ENCODE results near the gene MRPL44.

The MRPL44 gene

DNA sequence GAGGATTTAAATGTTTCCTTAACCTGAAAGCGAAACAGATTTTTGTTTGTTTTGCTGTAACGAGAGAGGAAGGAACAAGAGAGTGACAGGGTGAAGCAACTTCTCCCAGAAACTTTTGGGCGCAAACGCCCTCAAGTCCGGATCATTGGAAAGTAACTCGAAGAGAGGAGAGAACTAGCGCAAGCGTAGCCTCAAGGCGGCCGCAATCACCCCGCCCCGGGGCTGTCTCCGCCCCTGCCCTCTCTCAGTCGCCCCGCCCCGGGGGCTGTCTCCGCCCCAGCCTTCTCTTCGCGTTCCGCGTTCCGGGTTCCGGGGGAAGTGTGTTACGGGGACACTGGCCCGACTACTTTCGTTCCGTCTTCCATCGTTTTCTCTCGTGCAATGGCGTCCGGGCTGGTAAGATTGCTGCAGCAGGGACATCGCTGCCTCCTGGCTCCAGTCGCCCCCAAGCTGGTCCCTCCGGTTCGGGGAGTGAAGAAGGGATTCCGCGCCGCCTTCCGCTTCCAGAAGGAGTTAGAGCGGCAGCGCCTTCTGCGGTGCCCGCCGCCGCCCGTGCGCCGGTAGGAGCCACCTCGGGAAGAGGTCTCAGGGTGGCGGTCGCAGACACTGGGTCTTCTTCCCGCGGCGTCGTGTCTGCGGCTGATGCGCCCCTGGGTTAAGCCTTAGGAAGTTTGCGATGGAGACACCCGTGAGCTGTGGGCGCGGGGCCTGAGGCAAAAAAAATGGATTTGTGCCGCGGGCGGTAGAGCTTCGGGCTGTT, at the start of gene MRPL44:
Gene MRPL44, plus strand, starts transcription at position 372 of the 760 bp plus-strand sequence. Its CDS starts 10 bp downstream, at position 382.
- H3K9me3 Mint-ChIP-seq = no peaks in the 10 kb centered on the region
- DNase-seq (ENCODE audit: low spot score in 2 of 2) = peak; percentile 98 to 99
- ATAC-seq = peak; percentile 99
- H3K27ac Mint-ChIP-seq = peak within 1 kb of the TSS; percentile 97
- peaks cover 42% of the 10 kb centered on the region for H3K4me1 Mint-ChIP-seq
- H3K36me3 Mint-ChIP-seq = peaks cover 40% of the 10 kb centered on the region
- H3K4me3 Mint-ChIP-seq = peak within 1 kb of the TSS; percentile 94

DNA sequence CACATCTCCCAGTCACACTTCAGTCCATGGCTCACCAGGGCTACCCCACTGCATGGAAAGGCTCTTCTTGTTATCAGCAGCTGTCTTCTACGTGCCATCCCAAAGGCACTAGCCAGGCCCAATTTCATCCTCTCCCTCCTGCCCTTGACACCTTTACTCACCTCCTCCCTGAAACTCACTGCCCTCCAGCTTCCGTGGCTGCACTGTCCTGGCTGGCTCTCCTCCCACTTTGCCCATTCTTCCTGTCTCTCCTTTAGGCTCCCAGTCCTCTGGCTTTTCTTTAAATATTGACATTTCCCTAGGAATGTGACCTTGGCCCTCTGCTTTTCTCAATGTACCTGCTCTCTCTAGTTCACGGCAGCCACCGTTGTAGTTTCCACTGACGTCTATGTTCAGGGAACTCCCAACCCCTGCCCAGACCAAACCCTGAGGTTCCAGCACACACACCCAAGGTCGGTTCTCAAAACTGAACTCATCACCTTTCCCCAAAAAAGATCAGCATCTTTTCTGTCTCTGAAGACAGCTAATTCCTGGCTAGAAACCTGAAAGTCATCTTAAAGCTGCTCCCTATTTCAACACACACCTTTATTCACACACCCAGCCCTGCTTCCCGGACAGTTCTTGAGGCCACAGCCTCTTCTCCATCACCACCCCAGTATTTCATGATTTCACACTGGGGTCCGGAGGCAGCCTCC, 48.8 kb upstream of the MRPL44 start:
- DNase-seq (ENCODE audit: low spot score in 2 of 2) (no peak), ATAC-seq (no peak)
- Mint-ChIP-seq H3K9me3 (no peaks in the 10 kb centered on the region), H3K36me3 (peaks cover 49% of the 10 kb centered on the region), H3K4me1 (peaks cover 19% of the 10 kb centered on the region), H3K4me3 (no peak overlapping the region), H3K27ac (peak overlapping the region; percentile 14)

DNA sequence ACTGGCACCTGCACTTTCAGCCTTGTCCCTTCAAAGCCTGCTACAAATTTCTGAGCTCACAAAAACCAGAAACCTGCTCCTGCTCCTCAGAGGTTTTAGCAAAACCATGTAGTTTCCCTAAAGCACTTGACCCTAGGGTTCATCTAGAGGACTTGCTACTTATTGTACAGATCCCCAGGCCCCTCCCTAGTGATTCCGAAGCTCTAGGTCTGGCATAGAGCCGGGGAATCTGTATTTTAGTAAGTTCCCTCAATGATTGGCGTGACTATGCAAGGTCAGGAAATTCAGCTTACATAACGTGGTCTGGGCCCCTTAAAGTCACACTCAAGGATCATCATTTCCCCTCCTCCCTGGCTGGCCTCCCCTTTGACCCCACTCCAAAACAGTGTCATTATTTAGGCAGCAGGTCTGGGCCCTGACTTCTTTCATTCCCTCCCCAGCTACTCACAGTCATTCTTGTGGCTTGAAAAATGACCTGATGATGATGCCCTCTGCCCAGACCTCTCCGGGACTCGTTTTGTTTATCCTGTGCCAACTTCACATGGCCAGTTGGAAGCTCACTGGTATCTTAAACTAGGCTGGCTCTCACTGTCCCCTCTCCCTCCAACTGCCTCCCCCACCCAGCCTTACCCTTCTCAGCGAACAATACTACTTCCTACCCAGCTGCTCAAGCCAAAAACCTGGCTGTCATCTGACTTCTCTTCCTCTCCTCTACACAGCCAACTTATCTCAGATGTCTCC, 48.1 kb upstream of the MRPL44 start:
- no peak overlapping the region for H3K4me3 Mint-ChIP-seq
- ATAC-seq = no peak
- H3K27ac Mint-ChIP-seq = peak overlapping the region; percentile 33

DNA sequence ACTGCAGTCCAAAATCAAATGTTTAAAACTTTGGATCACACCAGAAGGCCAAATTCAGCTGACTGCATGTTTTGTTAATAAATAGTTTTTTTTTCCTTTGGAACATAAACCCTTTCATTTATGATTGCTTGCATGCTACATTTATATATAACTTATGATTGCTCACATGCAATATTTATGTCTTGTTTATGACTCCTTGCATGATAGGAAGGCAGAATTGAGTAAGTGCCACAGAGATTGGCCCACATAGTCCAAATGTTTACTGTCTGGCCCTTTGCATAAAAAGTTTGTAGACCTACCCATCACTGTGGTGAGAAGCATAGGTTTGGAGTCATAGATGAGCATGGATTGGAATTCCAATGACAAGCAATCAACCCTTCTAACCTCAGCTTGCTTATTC, 42.9 kb upstream of the MRPL44 start:
- ATAC-seq (no peak), DNase-seq (ENCODE audit: low spot score in 2 of 2) (no peak)
- peaks cover 52% of the 10 kb centered on the region for H3K36me3 Mint-ChIP-seq
- H3K27ac Mint-ChIP-seq = no peak overlapping the region
- H3K9me3 Mint-ChIP-seq = no peaks in the 10 kb centered on the region
- H3K4me1 Mint-ChIP-seq = peaks cover 6% of the 10 kb centered on the region
- H3K4me3 Mint-ChIP-seq = no peak overlapping the region

More for the DNA sequence above, 48.1 kb upstream of the MRPL44 start:
- Mint-ChIP-seq H3K4me1 (peaks cover 19% of the 10 kb centered on the region), H3K36me3 (peaks cover 42% of the 10 kb centered on the region), H3K9me3 (no peaks in the 10 kb centered on the region)
- no peak for DNase-seq (ENCODE audit: low spot score in 2 of 2)

DNA sequence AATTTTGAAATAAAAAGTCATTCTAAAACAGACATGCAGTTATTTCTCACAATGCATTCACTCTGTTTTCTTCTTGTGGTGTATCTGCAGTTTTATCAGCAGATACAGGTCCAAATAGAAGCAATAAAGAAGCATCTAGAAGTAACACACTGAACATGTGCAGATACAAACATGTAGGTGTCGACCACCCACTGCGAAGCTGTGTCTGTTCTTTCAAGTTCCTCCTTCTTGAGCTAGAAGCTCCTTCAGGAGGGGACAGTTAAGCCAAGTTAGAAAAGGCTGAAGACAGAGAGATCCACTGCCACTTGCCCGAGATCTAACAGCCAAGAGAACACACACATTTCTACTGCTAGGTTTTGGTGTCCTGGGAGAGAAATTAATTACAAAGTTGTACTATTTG, 42.2 kb upstream of the MRPL44 start:
- Mint-ChIP-seq H3K4me3 (no peak overlapping the region), H3K36me3 (peaks cover 50% of the 10 kb centered on the region), H3K4me1 (peaks cover 5% of the 10 kb centered on the region), H3K9me3 (no peaks in the 10 kb centered on the region), H3K27ac (peak overlapping the region; percentile 39)
- ATAC-seq = no peak
- no peak for DNase-seq (ENCODE audit: low spot score in 2 of 2)

DNA sequence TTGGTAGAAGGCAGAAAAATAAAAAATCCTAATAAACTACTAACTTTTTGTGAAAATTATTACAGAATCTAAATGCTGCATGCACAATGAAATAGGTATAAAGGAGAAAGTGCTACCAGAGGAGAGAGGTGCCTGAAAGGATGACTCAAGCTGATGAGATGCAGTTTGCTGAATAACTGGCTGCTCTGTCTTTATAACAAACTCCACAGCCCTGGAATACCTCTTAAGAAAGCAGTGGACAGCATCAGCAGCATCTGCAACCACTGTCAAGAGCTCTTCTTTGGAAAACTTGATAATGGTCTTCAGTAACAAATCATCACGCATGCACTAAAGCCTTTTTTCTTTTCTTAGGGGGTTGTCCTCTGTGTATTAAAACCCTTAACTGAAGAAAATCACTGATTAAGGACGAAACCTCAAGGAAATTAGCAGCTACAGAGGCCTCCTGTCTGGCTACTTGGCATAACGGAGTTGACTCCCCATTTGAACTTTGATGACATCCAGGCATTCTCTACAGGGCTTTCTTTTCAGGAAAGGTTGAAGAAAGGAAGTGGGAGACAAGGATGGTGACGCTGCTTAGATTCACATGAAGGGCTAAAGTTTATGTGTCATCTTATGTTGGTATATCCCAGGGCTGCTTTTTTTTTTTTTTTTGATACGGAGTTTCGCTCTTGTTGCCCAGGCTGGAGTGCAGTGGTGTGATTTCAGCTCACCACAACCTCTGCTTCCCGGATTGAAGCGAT, 40.9 kb upstream of the MRPL44 start:
- peaks cover 16% of the 10 kb centered on the region for H3K4me1 Mint-ChIP-seq
- no peak overlapping the region for H3K27ac Mint-ChIP-seq
- no peak overlapping the region for H3K4me3 Mint-ChIP-seq
- ATAC-seq (no peak), DNase-seq (ENCODE audit: low spot score in 2 of 2) (no peak)
- H3K36me3 Mint-ChIP-seq = peaks cover 37% of the 10 kb centered on the region
- H3K9me3 Mint-ChIP-seq = no peaks in the 10 kb centered on the region

DNA sequence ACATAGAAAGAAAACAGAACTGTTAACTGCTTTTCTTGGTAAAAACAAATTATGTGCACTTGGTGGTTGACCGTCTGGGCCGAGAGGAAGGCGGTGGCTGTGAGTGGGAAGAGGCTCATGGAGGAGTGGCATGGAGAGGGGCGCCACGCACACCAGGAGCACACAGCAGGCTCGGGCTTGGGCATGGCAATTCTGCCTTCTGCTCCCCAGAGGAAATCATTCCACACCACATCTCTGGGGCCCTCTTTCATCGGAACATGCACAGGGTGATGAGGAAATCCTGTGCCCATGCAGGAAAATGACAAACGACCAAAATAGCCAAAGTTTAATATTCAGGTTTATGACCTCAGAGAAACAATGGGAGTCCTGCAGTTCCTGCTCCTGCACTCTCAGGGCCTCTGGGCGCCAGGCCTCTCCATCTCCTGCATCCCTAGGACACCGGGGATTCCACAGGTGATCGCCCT, 38.6 kb upstream of the MRPL44 start:
- Mint-ChIP-seq H3K4me3 (no peak overlapping the region), H3K36me3 (peaks cover 23% of the 10 kb centered on the region), H3K4me1 (peaks cover 32% of the 10 kb centered on the region), H3K27ac (peak overlapping the region; percentile 60), H3K9me3 (no peaks in the 10 kb centered on the region)
- no peak for DNase-seq (ENCODE audit: low spot score in 2 of 2)
- ATAC-seq = no peak

DNA sequence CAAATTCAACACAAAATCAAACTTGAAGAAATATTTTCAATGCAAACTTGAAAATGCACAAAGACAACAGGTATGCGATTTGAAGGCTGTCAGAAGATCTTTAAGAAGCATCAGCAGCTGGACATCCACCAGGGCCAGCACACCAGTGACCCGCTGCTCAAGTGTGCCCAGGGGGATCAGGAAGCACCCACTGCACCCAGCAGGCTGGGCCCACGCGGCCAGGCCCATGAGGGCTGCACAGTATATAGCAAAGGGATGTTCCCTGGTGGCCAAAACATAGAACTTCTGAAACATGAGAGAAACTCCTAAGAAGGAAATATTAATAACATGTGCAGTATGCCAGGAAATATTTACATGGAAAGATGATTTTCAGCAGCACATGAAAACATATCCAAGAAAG, 37.2 kb upstream of the MRPL44 start:
- Mint-ChIP-seq H3K4me1 (peaks cover 32% of the 10 kb centered on the region), H3K9me3 (no peaks in the 10 kb centered on the region), H3K27ac (no peak overlapping the region), H3K4me3 (no peak overlapping the region), H3K36me3 (peaks cover 23% of the 10 kb centered on the region)
- DNase-seq (ENCODE audit: low spot score in 2 of 2) (no peak), ATAC-seq (no peak)

DNA sequence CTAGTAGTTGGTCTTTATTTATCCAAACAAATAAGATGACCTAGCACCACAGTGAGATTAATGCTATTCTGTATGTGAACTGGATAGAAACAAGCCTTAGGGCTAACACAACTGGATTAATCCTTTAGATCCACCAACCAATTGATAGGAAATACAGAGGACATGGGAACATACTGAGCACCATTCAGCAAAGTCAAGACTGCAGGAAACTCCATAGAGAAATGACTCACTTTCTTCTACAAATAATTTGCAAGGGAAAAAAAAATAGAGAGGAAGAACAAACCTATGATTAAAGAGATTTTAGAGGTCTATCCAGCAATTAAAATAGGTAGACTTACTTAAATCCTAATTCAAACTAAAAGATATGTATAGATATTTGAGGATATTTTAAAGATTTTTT, 36.1 kb upstream of the MRPL44 start:
- no peak overlapping the region for H3K4me3 Mint-ChIP-seq
- peaks cover 17% of the 10 kb centered on the region for H3K36me3 Mint-ChIP-seq
- ATAC-seq = no peak
- H3K27ac Mint-ChIP-seq = no peak overlapping the region
- H3K4me1 Mint-ChIP-seq = peaks cover 40% of the 10 kb centered on the region
- DNase-seq (ENCODE audit: low spot score in 2 of 2) = no peak
- no peaks in the 10 kb centered on the region for H3K9me3 Mint-ChIP-seq

DNA sequence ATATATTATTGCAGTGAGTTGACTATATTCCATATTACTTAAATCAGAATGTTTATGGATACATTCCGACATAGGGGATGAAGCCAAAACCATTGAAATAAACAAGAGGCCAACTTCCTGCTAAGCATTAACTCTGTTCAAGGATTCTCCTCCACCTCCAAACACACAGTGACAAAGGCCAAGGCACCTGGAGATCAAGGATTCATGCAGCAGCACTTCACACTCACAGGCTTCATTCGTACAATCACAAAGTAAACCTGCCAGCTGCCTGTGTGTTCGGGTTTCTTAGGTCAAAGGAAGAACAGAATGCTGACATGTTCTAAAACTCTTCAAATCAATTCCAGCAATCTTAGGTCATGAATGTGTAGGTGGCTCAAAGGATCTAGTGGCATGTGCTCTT, 35.0 kb upstream of the MRPL44 start:
- no peak overlapping the region for H3K27ac Mint-ChIP-seq
- H3K4me1 Mint-ChIP-seq = peaks cover 40% of the 10 kb centered on the region
- peaks cover 6% of the 10 kb centered on the region for H3K36me3 Mint-ChIP-seq
- no peaks in the 10 kb centered on the region for H3K9me3 Mint-ChIP-seq
- no peak for DNase-seq (ENCODE audit: low spot score in 2 of 2)
- no peak for ATAC-seq
- no peak overlapping the region for H3K4me3 Mint-ChIP-seq

DNA sequence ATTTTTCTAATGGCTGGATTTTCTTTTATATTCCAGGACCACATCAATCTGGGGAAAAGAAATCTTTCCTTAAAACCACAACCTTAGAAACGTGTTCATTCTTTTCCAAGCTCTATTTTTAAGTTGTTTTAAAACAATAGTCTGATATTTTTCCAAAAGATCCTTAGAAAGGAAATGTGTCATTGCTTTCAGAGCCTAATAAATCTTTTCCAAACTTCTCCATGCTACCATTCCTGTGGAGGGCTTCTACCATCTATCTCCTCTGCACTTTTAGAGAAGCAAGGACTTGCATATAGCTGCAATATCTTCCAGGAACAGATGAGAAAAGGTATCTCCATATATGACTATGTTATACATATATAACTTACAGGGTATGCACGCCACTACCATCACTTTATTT, 33.3 kb upstream of the MRPL44 start:
- H3K36me3 Mint-ChIP-seq = no peaks in the 10 kb centered on the region
- H3K4me1 Mint-ChIP-seq = peaks cover 45% of the 10 kb centered on the region
- ATAC-seq (no peak), DNase-seq (ENCODE audit: low spot score in 2 of 2) (no peak)
- H3K9me3 Mint-ChIP-seq = no peaks in the 10 kb centered on the region
- no peak overlapping the region for H3K4me3 Mint-ChIP-seq
- H3K27ac Mint-ChIP-seq = no peak overlapping the region

DNA sequence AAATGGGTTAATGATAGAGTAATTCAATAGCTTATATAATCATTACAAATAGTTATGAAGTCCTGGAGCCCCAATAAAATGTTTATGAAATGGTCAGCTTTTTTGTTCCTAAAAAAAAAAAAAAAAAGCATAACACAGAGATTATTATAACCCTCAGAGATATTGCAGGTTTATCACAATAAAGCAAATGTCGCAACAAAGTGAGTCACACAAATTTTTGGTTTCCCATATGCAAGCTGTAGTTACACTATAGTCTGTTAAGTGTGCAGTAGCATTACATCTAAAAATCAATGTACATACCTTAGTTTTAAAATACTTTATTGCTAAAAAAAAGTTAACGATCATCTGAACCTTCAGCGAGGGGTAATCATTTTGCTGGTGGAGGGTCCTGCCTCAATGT, 32.2 kb upstream of the MRPL44 start:
- no peak overlapping the region for H3K4me3 Mint-ChIP-seq
- no peak for ATAC-seq
- DNase-seq (ENCODE audit: low spot score in 2 of 2) = no peak
- no peak overlapping the region for H3K27ac Mint-ChIP-seq
- no peaks in the 10 kb centered on the region for H3K9me3 Mint-ChIP-seq
- peaks cover 6% of the 10 kb centered on the region for H3K36me3 Mint-ChIP-seq
- peaks cover 51% of the 10 kb centered on the region for H3K4me1 Mint-ChIP-seq

DNA sequence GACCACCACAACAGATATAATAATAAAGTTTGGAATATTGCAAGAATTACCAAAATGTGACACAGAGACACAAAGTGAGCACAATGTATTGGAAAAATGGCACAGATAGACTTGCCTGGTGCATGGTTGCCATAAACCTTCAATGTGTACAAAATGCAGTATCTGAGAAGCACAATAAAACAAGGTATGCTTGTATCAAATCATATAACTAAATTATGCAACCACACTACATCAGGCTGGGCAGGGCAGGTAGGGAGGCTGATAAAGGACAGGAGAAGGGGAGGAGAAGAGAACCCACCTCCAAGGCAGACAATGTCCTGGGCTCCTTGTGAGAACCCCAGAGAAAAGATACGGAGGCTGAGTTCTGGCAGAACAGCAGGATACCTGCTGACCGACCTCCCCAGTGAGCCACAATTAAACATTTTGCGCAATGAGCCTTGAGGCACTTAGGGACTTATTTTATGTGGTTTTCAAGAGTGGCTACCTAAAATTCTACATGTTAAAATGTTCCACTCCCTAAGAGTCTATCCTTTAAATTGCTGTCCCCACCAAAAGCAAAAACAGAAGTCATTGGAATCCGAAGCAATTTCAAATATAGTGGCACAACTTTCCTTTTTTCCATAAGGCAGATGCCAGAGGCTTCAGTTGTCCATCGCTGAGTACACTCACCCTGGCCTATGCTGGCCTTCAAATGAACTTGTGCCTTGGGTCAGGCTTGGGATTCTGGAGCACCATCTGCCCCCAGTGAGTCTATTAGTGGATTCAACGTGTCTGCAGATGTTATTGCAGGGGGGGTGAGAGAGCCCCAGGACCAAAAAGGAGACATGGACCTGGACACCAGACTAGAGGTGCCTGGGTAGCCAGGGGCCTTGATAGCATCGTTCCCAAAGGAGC, 28.9 kb upstream of the MRPL44 start:
- no peak overlapping the region for H3K4me3 Mint-ChIP-seq
- peaks cover 6% of the 10 kb centered on the region for H3K36me3 Mint-ChIP-seq
- H3K9me3 Mint-ChIP-seq = no peaks in the 10 kb centered on the region
- DNase-seq (ENCODE audit: low spot score in 2 of 2) = no peak
- no peak overlapping the region for H3K27ac Mint-ChIP-seq
- no peak for ATAC-seq
- peaks cover 35% of the 10 kb centered on the region for H3K4me1 Mint-ChIP-seq

DNA sequence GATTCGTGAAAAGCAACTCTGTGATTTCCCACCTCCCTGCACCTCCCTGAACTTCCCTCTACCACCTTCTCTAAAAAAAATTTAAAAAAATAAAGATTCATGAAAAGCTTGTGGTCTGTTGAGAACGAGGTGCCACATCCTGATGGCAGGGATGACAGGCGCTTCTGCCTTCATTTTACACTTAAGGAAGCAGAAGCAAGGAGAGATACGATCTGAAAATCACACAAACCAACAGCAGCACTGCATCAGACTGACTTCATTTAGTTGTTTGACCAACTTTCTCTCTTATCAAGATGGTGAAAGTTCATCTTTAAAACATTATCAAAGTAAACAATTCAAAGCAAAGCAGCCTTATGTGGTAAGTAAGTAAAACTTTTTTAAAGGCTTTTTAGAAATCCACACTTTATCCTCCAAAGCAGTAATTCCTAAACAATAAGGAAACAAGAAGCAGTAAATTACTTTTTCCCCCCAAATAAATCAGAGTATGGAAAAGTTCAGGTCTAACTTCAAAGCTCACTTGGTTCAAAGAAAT, 27.6 kb upstream of the MRPL44 start:
- peak overlapping the region; percentile 71 for H3K27ac Mint-ChIP-seq
- ATAC-seq = peak; percentile 80
- no peak for DNase-seq (ENCODE audit: low spot score in 2 of 2)
- H3K4me3 Mint-ChIP-seq = peak overlapping the region; percentile 22
- H3K9me3 Mint-ChIP-seq = no peaks in the 10 kb centered on the region
- H3K36me3 Mint-ChIP-seq = peaks cover 6% of the 10 kb centered on the region
- H3K4me1 Mint-ChIP-seq = peaks cover 44% of the 10 kb centered on the region

Data from stimulated activated effector memory CD8-positive, alpha-beta T cell treated with anti-CD3 and anti-CD28 coated beads, Interleukin-12 subunit alpha, Interleukin-12 subunit beta, amount 100 ng/mL, for 72 hours (primary cell).